Nucleus accumbens (tissue), 56 donors: Measurements from ENCODE around the gene SEC14L5.
A peak's percentile ranks its signal among the peaks of the same experiment; 100 is the strongest.

Source experiments
- DNase-seq, 56 donors: peaks; one replicate each; lab custom pipeline; 2025; lab: John Stamatoyannopoulos, UW

Gene SEC14L5

DNA sequence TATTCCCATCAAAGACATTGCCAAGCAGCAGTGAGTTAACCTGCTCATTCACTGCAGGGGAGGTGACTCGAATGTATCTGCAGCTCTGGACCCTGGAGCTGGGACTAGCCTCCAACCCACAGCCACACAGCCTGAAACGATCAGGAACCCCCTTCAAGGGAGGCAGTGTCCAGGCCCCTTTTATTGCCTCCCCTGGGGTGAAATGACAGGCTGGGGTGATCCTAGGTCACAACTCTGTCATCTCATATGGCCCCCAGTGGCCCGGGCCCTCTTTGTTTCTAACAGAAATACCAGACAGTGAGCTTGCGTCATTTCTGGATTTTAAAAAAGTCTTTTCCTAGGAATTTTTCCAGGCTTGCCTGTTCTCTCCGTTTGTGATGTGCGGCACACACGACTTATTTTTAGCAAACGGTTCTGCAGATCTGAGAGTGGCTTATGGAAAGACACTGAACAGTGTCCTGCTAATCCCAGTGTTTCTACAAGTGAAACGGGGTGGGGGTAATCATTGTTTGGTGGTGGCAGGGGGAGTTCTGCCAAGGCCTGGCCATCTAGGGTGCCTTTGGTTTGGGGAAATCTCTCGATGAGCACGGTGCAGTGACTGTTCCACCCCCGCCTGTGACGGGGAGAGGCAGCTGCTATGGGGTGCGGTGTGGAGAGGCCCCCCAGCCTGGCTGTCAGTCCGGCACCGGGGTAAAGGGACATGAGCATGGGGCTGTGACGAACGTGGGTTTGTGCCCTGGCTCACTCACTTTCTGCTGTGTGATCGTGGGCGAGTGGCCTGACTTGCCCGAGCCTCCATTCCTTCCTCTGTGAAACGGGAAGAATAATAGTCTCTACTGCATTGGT is 48.4 kb downstream of the SEC14L5 start:
- peak in 3 of 56 donors; percentile 17 to 44 (median 28) for DNase-seq

DNA sequence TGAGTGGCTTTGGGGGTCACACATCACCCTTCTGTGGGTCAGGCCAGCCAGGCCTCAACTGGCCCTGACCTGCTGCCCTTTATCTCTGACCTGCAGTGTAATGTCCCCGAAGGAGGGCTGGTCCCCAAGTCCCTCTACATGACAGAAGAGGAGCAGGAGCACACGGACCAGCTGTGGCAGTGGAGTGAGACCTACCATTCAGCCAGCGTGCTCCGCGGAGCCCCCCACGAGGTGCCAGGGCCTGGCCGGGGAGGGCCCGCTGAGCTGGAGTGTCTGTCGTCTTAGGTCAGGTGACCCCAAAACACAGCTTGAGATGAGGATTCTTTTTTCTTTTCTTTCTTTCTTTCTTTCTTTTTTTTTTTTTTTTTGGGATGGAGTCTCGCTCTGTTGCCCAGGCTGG is 49.1 kb downstream of the SEC14L5 start:
- no peak for DNase-seq

DNA sequence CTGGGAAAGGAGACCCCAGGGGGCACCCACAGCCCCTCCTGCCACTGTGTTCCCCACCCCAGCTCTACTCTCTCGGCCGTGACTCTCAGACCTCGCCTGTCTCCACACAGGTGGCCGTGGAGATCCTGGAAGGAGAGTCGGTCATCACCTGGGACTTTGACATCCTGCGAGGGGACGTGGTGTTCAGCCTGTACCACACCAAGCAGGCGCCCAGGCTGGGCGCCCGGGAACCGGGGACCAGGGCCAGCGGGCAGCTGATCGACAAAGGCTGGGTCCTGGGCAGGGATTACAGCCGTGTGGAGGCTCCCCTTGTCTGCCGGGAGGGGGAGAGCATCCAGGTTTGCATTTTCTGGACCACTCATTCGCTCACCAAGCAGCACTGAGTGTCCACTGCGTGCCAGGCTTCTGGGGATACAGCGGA is 50.2 kb downstream of the SEC14L5 start:
- no peak for DNase-seq

GRCh38 chr16:5010576-5011329 is 52.6 kb downstream of the SEC14L5 start:
- no peak for DNase-seq

DNA sequence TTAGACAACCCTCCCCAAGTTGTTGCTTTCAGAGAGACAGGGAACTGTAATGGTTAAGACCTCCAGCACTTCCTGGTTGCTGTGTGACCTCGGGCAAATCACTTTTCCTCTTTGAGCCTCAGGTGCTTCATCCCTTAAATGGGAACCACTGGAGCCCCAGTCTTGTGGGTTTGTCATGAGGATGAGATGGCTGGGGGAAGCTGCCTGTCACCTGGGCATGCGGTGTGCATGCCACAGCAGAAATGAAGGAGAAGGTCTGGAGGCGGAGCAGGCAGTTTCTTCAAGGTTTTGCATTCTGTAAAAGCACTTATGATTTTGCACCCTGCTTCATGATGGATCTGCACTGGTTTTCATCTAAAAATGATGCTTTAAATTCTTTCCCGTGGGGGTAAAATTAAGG is 53.5 kb downstream of the SEC14L5 start:
- peak in 16 of 56 donors; percentile 7 to 70 (median 48) for DNase-seq

DNA sequence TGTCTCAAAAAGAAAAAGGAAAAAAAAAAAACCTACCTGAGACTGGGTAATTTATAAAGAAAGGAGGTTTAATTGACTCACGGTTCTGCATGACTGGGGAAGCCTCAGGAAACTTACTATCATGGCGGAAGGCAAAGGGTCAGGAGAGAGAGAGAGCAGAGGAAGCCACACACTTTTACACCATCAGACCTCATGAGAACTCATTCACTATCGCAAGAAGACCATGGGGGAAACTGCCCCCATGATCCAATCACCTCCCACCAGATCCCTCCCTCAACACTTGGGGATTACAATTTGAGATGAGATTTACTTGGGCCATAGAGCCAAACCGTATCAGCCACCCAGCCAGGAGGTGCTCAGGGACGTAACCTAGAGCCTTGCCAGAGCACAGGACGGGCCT is 54.8 kb downstream of the SEC14L5 start:
- DNase-seq, result no peak

- DNase-seq, result peak in 1 of 56 donors; percentile 30
Observed at GRCh38 chr16:5015351-5015750, 57.2 kb downstream of the SEC14L5 start.

- no peak for DNase-seq
Observed at GRCh38 chr16:5015887-5016286, 57.8 kb downstream of the SEC14L5 start.

DNA sequence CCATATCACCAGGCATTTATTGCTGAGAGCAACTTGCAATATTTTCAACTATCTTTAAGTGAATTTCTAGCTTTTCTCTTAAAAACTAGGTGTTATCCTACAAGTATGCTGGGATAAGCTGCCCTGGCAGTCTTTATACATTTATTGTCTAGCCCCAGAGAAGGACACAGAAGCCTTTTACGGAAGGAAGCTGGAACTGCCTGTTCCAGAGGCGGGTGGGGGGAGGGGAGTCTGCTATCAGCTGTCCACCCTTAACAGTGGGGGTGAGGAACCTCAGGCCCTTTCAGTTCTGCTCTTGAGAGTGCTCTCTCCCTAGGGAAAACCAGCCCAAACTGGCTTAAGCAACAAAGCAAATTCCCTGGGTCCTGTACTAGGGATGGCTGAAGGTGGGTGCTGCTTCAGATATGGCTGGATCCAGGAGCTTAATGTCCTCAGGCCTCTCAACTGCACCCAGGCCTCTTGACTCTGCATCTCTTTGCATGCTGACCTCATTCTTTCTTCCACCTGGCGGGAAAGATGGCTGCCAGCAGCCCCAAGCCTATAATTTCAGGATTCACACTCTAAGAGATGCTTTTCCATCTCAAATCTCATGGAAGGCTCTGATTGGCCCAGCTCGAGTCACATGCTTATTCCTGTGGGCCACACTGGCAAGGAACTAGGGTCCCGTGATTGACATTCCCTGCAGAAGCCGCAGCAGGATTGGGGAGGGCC is 59.0 kb downstream of the SEC14L5 start:
- DNase-seq, result peak in 13 of 56 donors; percentile 8 to 56 (median 19)

DNA sequence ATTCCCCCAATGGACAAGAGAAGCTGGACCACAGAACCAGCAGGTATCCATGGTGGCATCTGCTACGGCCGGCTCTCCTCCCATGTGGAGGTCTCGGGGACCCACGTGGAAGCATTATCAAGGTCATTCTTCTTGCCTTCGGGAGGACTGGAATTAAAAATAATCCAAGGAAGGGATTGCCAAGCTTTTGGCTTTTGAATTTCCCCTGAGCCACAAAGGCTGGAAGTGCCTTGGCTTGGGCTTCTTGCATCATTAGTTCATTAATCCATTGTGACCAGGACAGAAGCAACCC is 59.5 kb downstream of the SEC14L5 start:
- DNase-seq, result no peak

DNA sequence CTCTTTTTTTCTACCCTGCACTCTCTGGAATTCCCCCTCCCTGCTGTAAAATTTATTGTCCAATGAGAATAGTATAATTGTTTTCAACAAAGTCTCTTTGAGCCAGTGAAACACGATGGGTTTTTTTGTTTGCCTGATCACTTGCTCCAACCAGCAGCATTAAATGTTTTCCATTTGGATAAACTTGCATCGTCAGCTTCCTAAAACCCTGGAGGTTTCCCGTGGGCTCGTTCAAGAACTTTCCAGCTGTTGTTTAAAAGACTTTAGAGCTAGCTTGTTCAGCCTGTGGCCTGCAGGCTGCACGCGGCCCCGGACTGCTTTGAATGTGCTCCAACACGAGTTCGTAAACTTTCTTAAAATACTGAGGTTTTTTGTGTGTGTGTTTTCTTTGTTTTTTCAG is 60.7 kb downstream of the SEC14L5 start:
- peak in 11 of 56 donors; percentile 5 to 43 (median 19) for DNase-seq

DNA sequence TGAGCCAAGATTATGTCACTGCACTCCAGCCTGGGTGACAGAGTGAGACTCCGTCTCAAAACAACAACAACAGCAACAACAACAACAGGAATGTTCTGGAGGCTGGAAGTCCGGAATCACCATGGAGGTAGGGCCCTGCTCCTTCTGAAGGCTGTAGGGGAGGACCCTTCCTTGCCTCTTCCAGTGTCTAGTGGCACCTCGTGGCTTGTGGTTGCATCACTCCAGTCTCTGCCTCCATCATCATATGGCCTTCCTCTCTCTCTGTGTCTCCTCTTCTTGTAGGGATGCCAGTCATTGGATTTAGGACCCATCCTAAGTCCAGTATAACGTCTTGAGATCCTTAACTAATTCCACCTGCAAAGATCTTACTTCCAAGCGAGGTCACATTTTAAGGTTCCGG is 61.6 kb downstream of the SEC14L5 start:
- DNase-seq, result no peak

DNA sequence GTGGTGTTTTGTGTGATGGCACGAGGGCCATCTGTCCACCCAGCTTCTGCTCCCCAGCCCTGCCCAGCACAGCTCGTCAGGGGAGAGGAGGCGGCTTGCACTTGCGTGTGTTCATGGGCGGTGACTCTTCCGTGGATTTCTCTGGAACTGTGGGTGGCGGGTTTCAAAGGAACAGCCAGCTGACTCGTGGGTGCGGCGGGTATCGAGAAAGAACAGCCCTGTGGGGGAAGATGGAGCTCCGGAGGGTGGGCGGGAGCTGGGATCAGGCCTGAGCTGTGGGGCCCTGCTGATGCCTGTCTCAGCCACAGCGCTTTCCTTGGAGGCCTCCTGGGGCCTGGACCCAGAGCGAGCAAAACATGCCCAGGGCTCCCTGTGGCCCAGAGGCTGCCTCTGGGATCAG is 62.4 kb downstream of the SEC14L5 start:
- DNase-seq, result peak in 46 of 56 donors; percentile 12 to 90 (median 62)

DNA sequence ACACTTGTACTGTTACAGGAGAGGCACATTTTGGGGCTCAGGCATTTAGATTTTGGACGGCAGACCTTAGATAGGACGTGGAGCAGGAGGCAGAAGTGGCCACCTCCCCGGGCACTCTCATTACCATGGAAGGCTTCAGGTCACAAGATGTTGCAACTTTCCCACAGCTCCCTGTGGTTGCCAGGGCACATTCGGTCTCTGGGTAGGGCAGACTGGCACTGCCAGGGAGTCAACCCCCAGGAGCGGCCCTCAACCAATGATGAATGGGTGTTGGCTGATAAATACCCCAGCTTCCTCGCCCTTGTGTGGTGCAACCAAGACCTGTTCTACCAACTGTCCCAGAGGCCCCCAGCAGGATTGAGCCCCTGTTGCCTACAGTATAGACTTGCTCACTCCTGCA is 64.4 kb downstream of the SEC14L5 start:
- DNase-seq, result peak in 1 of 56 donors; percentile 8

DNA sequence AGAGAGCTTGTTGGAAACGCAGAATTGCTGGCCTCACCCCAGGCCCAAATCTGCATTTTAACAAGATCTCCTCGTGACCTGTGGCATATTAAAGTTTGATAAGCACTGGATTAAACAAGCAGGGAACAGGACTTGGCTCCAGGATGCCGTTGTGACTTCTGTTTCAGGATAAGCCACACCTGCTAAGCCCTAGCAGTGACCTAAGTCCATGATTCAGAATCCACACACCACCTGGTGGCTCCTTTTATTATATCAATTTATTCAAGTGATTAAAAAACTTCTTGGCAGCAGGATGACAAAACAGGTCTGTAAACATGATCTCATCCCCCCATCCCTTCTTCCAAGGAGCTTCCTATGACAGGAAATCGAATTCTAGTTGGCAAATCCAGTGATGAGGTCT is 66.5 kb downstream of the SEC14L5 start:
- no peak for DNase-seq

- DNase-seq, result peak in 50 of 56 donors; percentile 8 to 82 (median 54)
Observed at GRCh38 chr16:5025171-5025632, 67.1 kb downstream of the SEC14L5 start.

DNA sequence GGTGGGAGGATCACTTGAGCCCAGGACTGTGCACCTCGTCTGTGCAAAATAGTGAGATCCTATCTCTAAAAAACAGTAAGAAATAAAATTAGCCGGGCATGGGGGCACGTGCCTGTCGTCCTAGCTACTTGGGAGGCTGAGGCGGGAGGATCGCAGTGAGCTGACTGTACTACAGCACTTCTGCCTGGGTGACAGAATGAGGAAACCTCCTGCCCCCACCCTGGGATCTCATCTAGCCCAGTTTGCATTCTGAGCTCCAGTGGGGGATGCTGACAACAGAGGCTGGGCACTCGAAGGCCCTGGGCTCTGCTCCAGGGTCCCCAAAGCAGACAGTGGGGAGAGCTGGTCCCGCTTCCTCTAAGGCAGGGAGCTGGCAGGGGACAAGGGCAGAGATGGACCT is 68.5 kb downstream of the SEC14L5 start:
- no peak for DNase-seq

- DNase-seq, result no peak
Observed at GRCh38 chr16:5027086-5027485, 69.0 kb downstream of the SEC14L5 start.

- no peak for DNase-seq
Observed at GRCh38 chr16:5027575-5028235, 69.6 kb downstream of the SEC14L5 start.

DNA sequence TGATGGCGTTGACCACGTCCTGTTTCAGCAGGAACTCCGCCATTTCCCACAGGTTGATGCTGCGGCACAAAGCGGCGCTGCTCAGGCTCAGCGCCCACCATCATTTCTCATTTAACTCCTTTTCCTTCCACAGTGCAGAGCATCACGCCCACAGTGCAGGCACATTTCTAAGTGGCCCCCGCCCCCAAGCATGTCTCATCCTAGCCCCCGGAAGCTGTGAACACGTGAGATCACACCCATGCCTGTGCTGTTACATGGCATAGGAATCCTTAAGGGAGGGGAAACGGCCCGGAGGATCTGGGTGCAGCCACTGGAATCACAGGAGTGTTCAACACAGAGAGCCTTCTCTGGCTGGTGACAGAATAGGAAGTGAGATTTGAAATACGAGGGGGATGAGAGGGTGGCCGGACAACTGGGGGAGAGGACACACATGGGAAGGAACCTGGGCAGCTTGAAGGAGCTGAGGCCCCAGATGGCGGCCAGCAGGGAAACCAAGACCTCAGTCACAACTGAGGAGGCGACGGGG is 70.9 kb downstream of the SEC14L5 start:
- peak in 38 of 56 donors; percentile 13 to 89 (median 60) for DNase-seq
